Activated CD8-positive, alpha-beta T cell treated with anti-CD3 and anti-CD28 coated beads, Interleukin-2, amount 10 ng/mL, durations not matched to agents 7 days and 5 days (primary cell): Measurements from ENCODE around the gene MAGEA6. TPM values are rescaled to one million over a fixed set of nuclear protein-coding genes. Genes with fewer than 3 reads are reported as not detected.

Source experiments
- total RNA-seq, 2 experiments: library from RNA; stranded (reverse); gene quantifications; one replicate each; pipeline ENCODE4 v1.2.3, GENCODE V29; 2021

Gene MAGEA6
- total RNA-seq, 2 experiments from 2014 or later, result not detected

Other genes with a start within 250 kb of the MAGEA6 start
- not detected for gene GABRQ, start 131.8 kb downstream of the MAGEA6 start, total RNA-seq
- gene MAGEA3, start 70.9 kb downstream of the MAGEA6 start, total RNA-seq, result not detected
- not detected for gene CSAG2, start 60.4 kb downstream of the MAGEA6 start, total RNA-seq
- gene MAGEA2B, start 55.1 kb downstream of the MAGEA6 start, total RNA-seq, result not detected
- gene CSAG1, start 36.0 kb downstream of the MAGEA6 start, total RNA-seq, result not detected
- gene MAGEA12, start 35.9 kb downstream of the MAGEA6 start, total RNA-seq, result not detected
- not detected for gene MAGEA2, start 15.8 kb downstream of the MAGEA6 start, total RNA-seq
- gene CSAG3, start 10.5 kb downstream of the MAGEA6 start, total RNA-seq, result not detected
- gene CETN2, start 61.1 kb upstream of the MAGEA6 start, total RNA-seq, result 10 to 100 TPM; 11.1 to 11.6 TPM
- gene NSDHL, start 61.4 kb upstream of the MAGEA6 start, total RNA-seq, result 10 to 100 TPM; 14.2 to 15.5 TPM
- under 1 TPM; 0.84 to 0.97 TPM for gene ZNF185, start 128.4 kb upstream of the MAGEA6 start, total RNA-seq
- gene PNMA5, start 224.4 kb upstream of the MAGEA6 start, total RNA-seq, result not detected